GM10248 (cell line): Measurements from ENCODE around the gene ACO2.
A peak's percentile ranks its signal among the peaks of the same experiment; 100 is the strongest.
"Not testable (repeated sequence)": the region's sequence is repeated elsewhere in the genome, so short reads cannot be mapped to it uniquely, and the experiment has no call there.

ENCODE experiments used
- CTCF ChIA-PET: fragments of 300-600 bp; sonication (Branson Sonifier 250); formaldehyde crosslinking; extraction: SDS; loops from one replicate; lab custom pipeline; 2021; ENCODE audit warnings: antibody characterized with exemption; lab: Yijun Ruan, JAX
- POLR2A ChIA-PET: fragments of 350-650 bp; sonication (Branson Sonifier 250); formaldehyde crosslinking; extraction: SDS; loops from one replicate; lab custom pipeline; 2020; ENCODE audit warnings: antibody characterized with exemption; lab: Yijun Ruan, JAX
- DNase-seq: peaks from one replicate; pipeline ENCODE4 v3.0.0; 2012; ENCODE audit errors: extremely low spot score
- CTCF ChIP-seq: IDR thresholded peaks from 2 replicates; pipeline ENCODE4 v1.5.1; 2012; ENCODE audit warnings: mild to moderate bottlenecking, low read depth; ENCODE audit errors: extremely low read depth, missing control alignments, control extremely low read depth

The ACO2 gene

GRCh38 chr22:41468381-41469217 is at the start of gene ACO2, which contains the start of gene PHF5A:
ACO2 (plus strand) TSS chr22:41469117; CDS start chr22:41469147, 30 bp downstream.
PHF5A (minus strand) TSS chr22:41468692; CDS start chr22:41468653, 39 bp downstream.
- POLR2A ChIA-PET: interaction anchor here (0.5 to 3.0 kb wide), 11 partner anchors 8 to 128 kb away, joined by 3 to 42 read pairs (median 3); partner anchors contain the start of gene TOB2
- CTCF ChIA-PET: interaction anchor here (1.0 to 2.4 kb wide), 10 partner anchors 10 to 58 kb away, joined by 3 to 10 read pairs (median 3); no protein-coding TSS in a partner anchor
- DNase-seq: peak; percentile 96
- no peak for TF ChIP-seq CTCF

GRCh38 chr22:41425660-41426365 is 43.1 kb upstream of the ACO2 start:
- ChIA-PET CTCF (interaction anchor here (1.2 kb wide), 1 partner anchor 22 kb away, joined by 3 read pairs; no protein-coding TSS in a partner anchor), POLR2A (interaction anchor here (0.6 to 0.7 kb wide), 4 partner anchors 52 to 608 kb away, joined by 3 to 6 read pairs (median 4); no protein-coding TSS in a partner anchor)
- TF ChIP-seq CTCF: no peak
- no peak for DNase-seq

- TF ChIP-seq CTCF: no peak
- DNase-seq: no peak
- CTCF ChIA-PET: interaction anchor here (0.7 to 2.0 kb wide), 2 partner anchors 20 to 25 kb away, joined by 3 to 5 read pairs; no protein-coding TSS in a partner anchor
- POLR2A ChIA-PET: no interaction called here
Measured at GRCh38 chr22:41429232-41429950, 39.5 kb upstream of the ACO2 start.

GRCh38 chr22:41429951-41430332 is 39.0 kb upstream of the ACO2 start:
- POLR2A ChIA-PET: no interaction called here
- CTCF ChIA-PET: interaction anchor here (0.7 to 2.0 kb wide), 2 partner anchors 21 to 26 kb away, joined by 3 to 5 read pairs; no protein-coding TSS in a partner anchor
- no peak for DNase-seq
- TF ChIP-seq CTCF: no peak

GRCh38 chr22:41431656-41432055 is 37.3 kb upstream of the ACO2 start:
- no peak for TF ChIP-seq CTCF
- ChIA-PET POLR2A (no interaction called here), CTCF (no interaction called here)
- peak; percentile 8 for DNase-seq

- POLR2A ChIA-PET, CTCF ChIA-PET, DNase-seq: not testable (repeated sequence)
Measured at GRCh38 chr22:41433480-41433879, 35.4 kb upstream of the ACO2 start.

- DNase-seq, POLR2A ChIA-PET: not testable (repeated sequence)
- CTCF ChIA-PET: interaction anchor here (1.3 kb wide), 1 partner anchor 31 kb away, joined by 3 read pairs; no protein-coding TSS in a partner anchor
Measured at GRCh38 chr22:41434361-41435003, 34.4 kb upstream of the ACO2 start.
